AG10803 (cell line): ENCODE results near the gene DPEP1.

Source experiments
- DNase-seq: peaks from one replicate; pipeline ENCODE4 v3.0.0; 2010; ENCODE audit warnings: low read depth
- H3K4me3 ChIP-seq: 2 replicates; pipeline ENCODE4 v1.5.1; 2011; ENCODE audit warnings: mild to moderate bottlenecking, low read length, control low read depth
- CTCF ChIP-seq: conservative IDR thresholded peaks from 2 replicates; pipeline ENCODE4 v1.5.1; 2011; ENCODE audit warnings: mild to moderate bottlenecking, low read length, control low read depth, inconsistent platforms

The DPEP1 gene

GRCh38 chr16:89610108-89610453, 3.4 kb upstream of the DPEP1 start:
- no peak overlapping the region for H3K4me3 ChIP-seq
- TF ChIP-seq CTCF, result no peak
- DNase-seq, result no peak

GRCh38 chr16:89612415-89613166, 851 bp upstream of the DPEP1 start:
- TF ChIP-seq CTCF, result no peak
- DNase-seq, result no peak
- no peak overlapping the region for H3K4me3 ChIP-seq

- H3K4me3 ChIP-seq, result no peak overlapping the region
- DNase-seq, result no peak
- no peak for TF ChIP-seq CTCF
Measured at GRCh38 chr16:89613954-89614459, 565 bp downstream of the DPEP1 start.

- no peak overlapping the region for H3K4me3 ChIP-seq
- no peak for DNase-seq
- no peak for TF ChIP-seq CTCF
Measured at GRCh38 chr16:89615176-89615575, 1.7 kb downstream of the DPEP1 start.

GRCh38 chr16:89615596-89616090, 2.2 kb downstream of the DPEP1 start:
- no peak overlapping the region for H3K4me3 ChIP-seq
- peak; percentile 56 for TF ChIP-seq CTCF
- DNase-seq, result no peak

- DNase-seq, result no peak
- H3K4me3 ChIP-seq, result no peak overlapping the region
- no peak for TF ChIP-seq CTCF
Measured at GRCh38 chr16:89616623-89617022, 3.2 kb downstream of the DPEP1 start.

GRCh38 chr16:89617036-89617435, 3.6 kb downstream of the DPEP1 start:
- no peak for TF ChIP-seq CTCF
- no peak overlapping the region for H3K4me3 ChIP-seq
- DNase-seq, result no peak
